ENCODE results near the gene LRIG1.

Gene LRIG1

GRCh38 chr3:66473692-66474091 is 27.1 kb downstream of the LRIG1 start:
- Histone ChIP-seq H3K9ac (ENCODE audit: low read depth, low read length) (no peak overlapping the region), H3K4me3 (ENCODE audit: low read depth, low read length) (no peak overlapping the region)

GRCh38 chr3:66473181-66473580 is 27.6 kb downstream of the LRIG1 start:
- Histone ChIP-seq H3K4me3 (ENCODE audit: low read depth, low read length) (no peak overlapping the region), H3K9ac (ENCODE audit: low read depth, low read length) (no peak overlapping the region), H3K4me1 (ENCODE audit: control insufficient read depth, insufficient read depth, low read length) (peaks cover 66% of the 10 kb centered on the region), H3K27me3 (ENCODE audit: control insufficient read depth, insufficient read depth, low read length) (no peaks in the 10 kb centered on the region), H3K36me3 (ENCODE audit: control insufficient read depth, insufficient read depth, low read length) (no peaks in the 10 kb centered on the region), H3K9me3 (ENCODE audit: control insufficient read depth, insufficient read depth, low read length) (no peaks in the 10 kb centered on the region)

More at GRCh38 chr3:66473692-66474091, 27.1 kb downstream of the LRIG1 start:
- peaks cover 68% of the 10 kb centered on the region for H3K4me1 ChIP-seq (ENCODE audit: control insufficient read depth, insufficient read depth, low read length)
- no peaks in the 10 kb centered on the region for H3K27me3 ChIP-seq (ENCODE audit: control insufficient read depth, insufficient read depth, low read length)
- H3K9me3 ChIP-seq (ENCODE audit: control insufficient read depth, insufficient read depth, low read length): no peaks in the 10 kb centered on the region
- H3K36me3 ChIP-seq (ENCODE audit: control insufficient read depth, insufficient read depth, low read length): no peaks in the 10 kb centered on the region

GRCh38 chr3:66472313-66473134 is 28.3 kb downstream of the LRIG1 start:
- no peak overlapping the region for H3K4me3 ChIP-seq (ENCODE audit: low read depth, low read length)
- H3K36me3 ChIP-seq (ENCODE audit: control insufficient read depth, insufficient read depth, low read length): no peaks in the 10 kb centered on the region

GRCh38 chr3:66470956-66471686 is 29.7 kb downstream of the LRIG1 start:
- Histone ChIP-seq H3K27me3 (ENCODE audit: control insufficient read depth, insufficient read depth, low read length) (no peaks in the 10 kb centered on the region), H3K4me3 (ENCODE audit: low read depth, low read length) (no peak overlapping the region), H3K36me3 (ENCODE audit: control insufficient read depth, insufficient read depth, low read length) (no peaks in the 10 kb centered on the region), H3K4me1 (ENCODE audit: control insufficient read depth, insufficient read depth, low read length) (peaks cover 51% of the 10 kb centered on the region), H3K9ac (ENCODE audit: low read depth, low read length) (no peak overlapping the region), H3K9me3 (ENCODE audit: control insufficient read depth, insufficient read depth, low read length) (no peaks in the 10 kb centered on the region)

More at GRCh38 chr3:66472313-66473134, 28.3 kb downstream of the LRIG1 start:
- no peaks in the 10 kb centered on the region for H3K27me3 ChIP-seq (ENCODE audit: control insufficient read depth, insufficient read depth, low read length)
- no peaks in the 10 kb centered on the region for H3K9me3 ChIP-seq (ENCODE audit: control insufficient read depth, insufficient read depth, low read length)
- H3K9ac ChIP-seq (ENCODE audit: low read depth, low read length): no peak overlapping the region
- H3K4me1 ChIP-seq (ENCODE audit: control insufficient read depth, insufficient read depth, low read length): peaks cover 59% of the 10 kb centered on the region

- H3K9ac ChIP-seq (ENCODE audit: low read depth, low read length): no peak overlapping the region
- H3K27me3 ChIP-seq (ENCODE audit: control insufficient read depth, insufficient read depth, low read length): no peaks in the 10 kb centered on the region
- H3K4me3 ChIP-seq (ENCODE audit: low read depth, low read length): no peak overlapping the region
- H3K36me3 ChIP-seq (ENCODE audit: control insufficient read depth, insufficient read depth, low read length): no peaks in the 10 kb centered on the region
- H3K4me1 ChIP-seq (ENCODE audit: control insufficient read depth, insufficient read depth, low read length): peaks cover 43% of the 10 kb centered on the region
- H3K9me3 ChIP-seq (ENCODE audit: control insufficient read depth, insufficient read depth, low read length): no peaks in the 10 kb centered on the region
Measured at GRCh38 chr3:66470285-66470684, 30.5 kb downstream of the LRIG1 start.

GRCh38 chr3:66469220-66469640 is 31.6 kb downstream of the LRIG1 start:
- Histone ChIP-seq H3K9ac (ENCODE audit: low read depth, low read length) (no peak overlapping the region), H3K4me1 (ENCODE audit: control insufficient read depth, insufficient read depth, low read length) (peaks cover 36% of the 10 kb centered on the region), H3K4me3 (ENCODE audit: low read depth, low read length) (no peak overlapping the region), H3K9me3 (ENCODE audit: control insufficient read depth, insufficient read depth, low read length) (no peaks in the 10 kb centered on the region), H3K27me3 (ENCODE audit: control insufficient read depth, insufficient read depth, low read length) (no peaks in the 10 kb centered on the region), H3K36me3 (ENCODE audit: control insufficient read depth, insufficient read depth, low read length) (no peaks in the 10 kb centered on the region)

GRCh38 chr3:66467996-66468735 is 32.7 kb downstream of the LRIG1 start:
- no peaks in the 10 kb centered on the region for H3K36me3 ChIP-seq (ENCODE audit: control insufficient read depth, insufficient read depth, low read length)
- no peaks in the 10 kb centered on the region for H3K27me3 ChIP-seq (ENCODE audit: control insufficient read depth, insufficient read depth, low read length)
- peaks cover 34% of the 10 kb centered on the region for H3K4me1 ChIP-seq (ENCODE audit: control insufficient read depth, insufficient read depth, low read length)
- H3K9me3 ChIP-seq (ENCODE audit: control insufficient read depth, insufficient read depth, low read length): no peaks in the 10 kb centered on the region
- H3K4me3 ChIP-seq (ENCODE audit: low read depth, low read length): no peak overlapping the region
- H3K9ac ChIP-seq (ENCODE audit: low read depth, low read length): no peak overlapping the region

- no peaks in the 10 kb centered on the region for H3K9me3 ChIP-seq (ENCODE audit: control insufficient read depth, insufficient read depth, low read length)
- H3K36me3 ChIP-seq (ENCODE audit: control insufficient read depth, insufficient read depth, low read length): peaks cover 3% of the 10 kb centered on the region
- no peak overlapping the region for H3K4me3 ChIP-seq (ENCODE audit: low read depth, low read length)
- no peaks in the 10 kb centered on the region for H3K27me3 ChIP-seq (ENCODE audit: control insufficient read depth, insufficient read depth, low read length)
- H3K9ac ChIP-seq (ENCODE audit: low read depth, low read length): no peak overlapping the region
- H3K4me1 ChIP-seq (ENCODE audit: control insufficient read depth, insufficient read depth, low read length): peaks cover 27% of the 10 kb centered on the region
Measured at GRCh38 chr3:66466606-66467270, 34.1 kb downstream of the LRIG1 start.

- Histone ChIP-seq H3K4me1 (ENCODE audit: control insufficient read depth, insufficient read depth, low read length) (peaks cover 16% of the 10 kb centered on the region), H3K27me3 (ENCODE audit: control insufficient read depth, insufficient read depth, low read length) (no peaks in the 10 kb centered on the region), H3K9ac (ENCODE audit: low read depth, low read length) (no peak overlapping the region), H3K36me3 (ENCODE audit: control insufficient read depth, insufficient read depth, low read length) (peaks cover 5% of the 10 kb centered on the region), H3K9me3 (ENCODE audit: control insufficient read depth, insufficient read depth, low read length) (no peaks in the 10 kb centered on the region), H3K4me3 (ENCODE audit: low read depth, low read length) (no peak overlapping the region)
Measured at GRCh38 chr3:66465587-66465986, 35.2 kb downstream of the LRIG1 start.

GRCh38 chr3:66465034-66465433 is 35.8 kb downstream of the LRIG1 start:
- H3K27me3 ChIP-seq (ENCODE audit: control insufficient read depth, insufficient read depth, low read length): no peaks in the 10 kb centered on the region
- no peak overlapping the region for H3K9ac ChIP-seq (ENCODE audit: low read depth, low read length)
- no peaks in the 10 kb centered on the region for H3K9me3 ChIP-seq (ENCODE audit: control insufficient read depth, insufficient read depth, low read length)
- H3K4me3 ChIP-seq (ENCODE audit: low read depth, low read length): no peak overlapping the region
- H3K36me3 ChIP-seq (ENCODE audit: control insufficient read depth, insufficient read depth, low read length): peaks cover 10% of the 10 kb centered on the region
- H3K4me1 ChIP-seq (ENCODE audit: control insufficient read depth, insufficient read depth, low read length): peaks cover 14% of the 10 kb centered on the region

GRCh38 chr3:66464512-66464894 is 36.3 kb downstream of the LRIG1 start:
- Histone ChIP-seq H3K4me1 (ENCODE audit: control insufficient read depth, insufficient read depth, low read length) (peaks cover 14% of the 10 kb centered on the region), H3K4me3 (ENCODE audit: low read depth, low read length) (no peak overlapping the region), H3K27me3 (ENCODE audit: control insufficient read depth, insufficient read depth, low read length) (no peaks in the 10 kb centered on the region), H3K36me3 (ENCODE audit: control insufficient read depth, insufficient read depth, low read length) (peaks cover 14% of the 10 kb centered on the region), H3K9ac (ENCODE audit: low read depth, low read length) (no peak overlapping the region), H3K9me3 (ENCODE audit: control insufficient read depth, insufficient read depth, low read length) (no peaks in the 10 kb centered on the region)

All from iPS-15b (cell line).